ENCODE data around the gene MYH14. TPM values are rescaled to one million over a fixed set of nuclear protein-coding genes. Genes with fewer than 3 reads are reported as not detected.
"Not testable (repeated sequence)": the region's sequence is repeated elsewhere in the genome, so short reads cannot be mapped to it uniquely, and the experiment has no call there.

MYH14 gene
- total RNA-seq, 1 donor from 2014 or later: 121 TPM

GRCh38 chr19:50322931-50323781 lies 119.7 kb downstream of the MYH14 start:
- no peak for DNase-seq
- intact Hi-C loops (cut with DNase I): no loop called here
- no peak for ATAC-seq (ENCODE audit: poor library complexity)

- ATAC-seq (ENCODE audit: poor library complexity): no peak
- no peak for DNase-seq
- intact Hi-C loops (cut with DNase I): no loop called here
Measured at GRCh38 chr19:50323782-50324133, 120.3 kb downstream of the MYH14 start.

- DNase-seq (no peak), ATAC-seq (ENCODE audit: poor library complexity) (no peak)
- intact Hi-C loops (cut with DNase I): no loop called here
Measured at GRCh38 chr19:50324331-50324730, 120.9 kb downstream of the MYH14 start.

- ATAC-seq (ENCODE audit: poor library complexity) (peak; percentile 63), DNase-seq (peak; percentile 73)
- intact Hi-C loops (cut with DNase I): no loop called here
Measured at GRCh38 chr19:50325310-50326100, 122.1 kb downstream of the MYH14 start.

DNA sequence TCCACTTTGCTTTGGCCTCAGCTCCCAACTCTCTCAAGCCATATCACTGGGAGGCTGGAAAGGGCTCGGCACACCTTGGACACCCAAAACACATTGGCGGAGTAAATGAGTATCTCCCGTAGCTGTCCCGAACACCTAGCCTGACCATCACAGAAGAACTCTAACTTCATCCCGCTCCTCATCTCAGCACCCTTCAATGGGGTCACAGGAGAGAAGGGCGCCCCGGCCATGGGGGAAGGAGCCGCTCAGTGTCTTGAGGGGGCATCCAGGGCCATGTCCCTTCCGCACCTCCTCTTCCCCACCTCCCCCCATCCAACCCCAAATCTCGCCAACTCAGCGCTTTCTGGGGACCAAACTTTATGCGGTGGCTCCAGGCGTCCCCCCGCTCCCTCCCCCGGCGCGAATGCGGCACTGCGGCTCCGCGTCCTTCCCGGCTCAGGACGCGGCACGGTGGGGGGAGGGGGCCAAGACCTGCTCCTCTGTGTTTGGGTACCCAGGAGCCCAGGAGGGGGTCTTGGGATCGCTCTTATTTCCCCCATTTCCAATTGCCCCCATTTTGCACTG lies 122.8 kb downstream of the MYH14 start:
- no peak for ATAC-seq (ENCODE audit: poor library complexity)
- DNase-seq: no peak
- intact Hi-C loops (cut with DNase I): no loop called here

GRCh38 chr19:50327013-50327412 lies 123.6 kb downstream of the MYH14 start:
- intact Hi-C loops (cut with DNase I): no loop called here
- no peak for DNase-seq
- ATAC-seq (ENCODE audit: poor library complexity): no peak

- ATAC-seq (ENCODE audit: poor library complexity) (no peak), DNase-seq (no peak)
- intact Hi-C loops (cut with DNase I): no loop called here
Measured at GRCh38 chr19:50327461-50328223, 124.2 kb downstream of the MYH14 start.

GRCh38 chr19:50328224-50328872 lies 124.9 kb downstream of the MYH14 start:
- intact Hi-C loops (cut with DNase I): no loop called here
- DNase-seq: no peak

GRCh38 chr19:50328873-50329145 lies 125.4 kb downstream of the MYH14 start:
- intact Hi-C loops (cut with DNase I): no loop called here
- DNase-seq (no peak), ATAC-seq (ENCODE audit: poor library complexity) (no peak)

More at GRCh38 chr19:50328224-50328872, 124.9 kb downstream of the MYH14 start:
- no peak for ATAC-seq (ENCODE audit: poor library complexity)

- DNase-seq: peak; percentile 99
- ATAC-seq (ENCODE audit: poor library complexity): peak; percentile 80
- intact Hi-C loops (cut with DNase I): no loop called here
Measured at GRCh38 chr19:50329146-50329925, 125.9 kb downstream of the MYH14 start, which contains the start of gene KCNC3. TSS of gene KCNC3 (minus strand) at chr19:50329377. CDS start at chr19:50329082, 295 bp downstream.

DNA sequence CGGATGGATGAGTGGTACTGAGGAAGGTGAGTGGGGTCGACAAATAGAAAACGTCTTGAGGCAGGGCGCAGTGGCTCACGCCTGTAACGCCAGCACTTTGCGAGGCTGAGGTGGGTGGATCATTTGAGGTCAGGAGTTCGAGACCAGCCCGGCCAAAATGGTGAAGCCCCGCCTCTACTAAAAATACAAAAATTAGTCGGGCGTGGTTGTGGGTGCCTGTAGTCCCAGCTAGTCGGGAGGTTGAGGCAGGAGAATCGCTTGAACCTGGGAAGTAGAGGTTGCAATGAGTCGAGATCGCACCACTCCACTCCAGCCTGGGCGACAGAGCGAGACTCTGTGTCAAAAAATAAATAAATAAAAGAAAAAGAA lies 126.5 kb downstream of the MYH14 start:
- intact Hi-C loops (cut with DNase I); ATAC-seq (ENCODE audit: poor library complexity); DNase-seq: not testable (repeated sequence)

DNA sequence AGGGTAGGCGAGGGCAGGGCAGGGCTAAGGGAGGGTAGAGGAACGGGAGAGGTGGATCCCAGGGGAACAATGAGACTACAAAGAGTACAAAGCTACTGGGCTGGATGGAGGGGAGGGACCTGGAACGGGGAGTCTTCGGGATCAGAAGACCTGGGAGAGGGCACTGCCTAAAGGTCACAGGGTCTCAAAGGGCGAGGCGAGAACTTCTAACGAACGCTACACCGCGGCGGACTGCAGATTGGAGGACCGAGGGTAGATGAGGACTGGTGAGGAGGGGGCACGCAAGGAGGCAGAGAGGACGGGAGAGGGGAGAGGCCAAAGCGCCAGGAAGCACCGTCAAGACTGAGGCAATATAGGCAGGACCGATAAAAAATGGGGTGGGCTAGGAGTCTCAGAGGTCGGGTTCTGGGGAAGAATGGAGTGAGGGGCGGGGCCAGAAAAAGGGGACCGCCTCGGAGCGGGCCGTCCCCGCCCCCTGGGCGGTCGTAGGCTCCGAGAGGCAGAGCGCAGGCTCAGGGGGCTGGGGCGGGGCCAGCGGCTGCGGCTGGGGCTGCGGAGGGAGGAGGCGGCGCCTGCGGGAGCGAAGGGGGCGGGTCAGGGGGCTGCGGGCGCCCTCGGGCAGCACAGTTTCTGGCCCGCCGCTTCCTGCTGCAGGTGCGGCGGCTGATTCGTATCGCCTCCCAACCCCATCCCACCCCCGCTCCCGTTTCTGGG lies 127.1 kb downstream of the MYH14 start:
- DNase-seq (peak; percentile 89), ATAC-seq (ENCODE audit: poor library complexity) (peak; percentile 62)
- intact Hi-C loops (cut with DNase I): no loop called here

GRCh38 chr19:50331221-50331993 lies 128.0 kb downstream of the MYH14 start:
- no peak for DNase-seq
- no peak for ATAC-seq (ENCODE audit: poor library complexity)
- intact Hi-C loops (cut with DNase I): no loop called here

DNA sequence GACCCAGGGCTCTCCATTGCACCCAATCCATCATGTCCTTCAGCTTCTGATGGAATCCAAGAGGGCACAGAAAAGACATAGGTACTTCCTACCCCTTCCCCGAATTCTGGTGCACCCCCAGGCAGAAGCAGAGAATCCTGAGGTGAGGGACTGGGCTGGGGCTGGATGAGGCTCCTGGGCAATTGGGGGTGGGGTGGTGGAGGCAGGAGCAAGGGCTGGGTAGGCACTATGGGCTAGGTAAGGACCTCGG lies 128.5 kb downstream of the MYH14 start:
- no peak for ATAC-seq (ENCODE audit: poor library complexity)
- DNase-seq: no peak
- intact Hi-C loops (cut with DNase I): no loop called here

GRCh38 chr19:50332244-50333038 lies 129.0 kb downstream of the MYH14 start:
- intact Hi-C loops (cut with DNase I): no loop called here
- no peak for DNase-seq
- ATAC-seq (ENCODE audit: poor library complexity): no peak

DNA sequence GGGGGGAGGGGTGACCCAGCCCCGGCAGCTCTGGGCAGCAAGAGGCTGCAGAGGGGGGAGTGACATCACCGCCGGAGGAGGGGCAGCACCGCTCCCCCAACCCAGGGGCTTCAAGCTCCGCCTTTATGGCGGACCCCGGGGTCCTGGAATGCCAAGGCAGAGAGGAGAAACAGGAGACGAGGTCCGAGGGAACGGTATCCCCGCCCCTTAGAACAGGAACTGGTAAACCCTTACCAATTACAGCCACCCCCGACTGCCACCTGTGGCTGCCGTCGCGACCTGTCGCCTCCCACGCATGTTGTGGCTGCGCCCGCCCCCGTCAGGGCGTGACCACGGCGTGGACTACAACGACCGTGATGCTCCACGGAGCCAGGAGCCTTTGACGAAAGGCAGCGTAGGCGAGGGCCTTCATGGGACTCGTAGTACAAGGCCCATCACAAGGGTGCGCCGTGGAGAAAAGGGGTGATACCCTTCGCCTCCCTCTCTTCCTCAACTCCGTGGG lies 129.9 kb downstream of the MYH14 start:
- ATAC-seq (ENCODE audit: poor library complexity) (peak; percentile 69), DNase-seq (peak; percentile 94)
- intact Hi-C loops (cut with DNase I): no loop called here

Data from Right ventricle myocardium superior (tissue), 1 donor.